ENCODE data around the gene HDGFL1.

DNA sequence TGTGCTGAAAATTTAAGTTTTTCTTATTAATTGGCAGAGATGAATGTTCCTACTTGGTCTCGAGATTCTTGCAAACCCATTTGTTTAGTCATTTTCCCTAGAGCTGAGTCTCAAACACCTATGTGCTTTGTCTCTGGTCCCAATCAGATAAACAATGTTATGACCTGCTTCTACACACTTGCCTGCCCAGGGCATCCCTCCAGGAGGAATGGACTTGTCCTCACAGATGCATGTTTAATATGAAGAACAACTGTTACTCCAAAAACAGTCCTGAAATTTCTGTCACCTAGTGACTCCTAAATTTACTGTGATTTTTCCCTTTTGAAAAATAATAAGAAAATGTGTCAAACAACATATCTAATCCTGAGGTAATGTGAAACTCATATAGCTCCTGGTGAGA lies 43.7 kb downstream of the HDGFL1 start:
- TF ChIP-seq, protein P1, sequence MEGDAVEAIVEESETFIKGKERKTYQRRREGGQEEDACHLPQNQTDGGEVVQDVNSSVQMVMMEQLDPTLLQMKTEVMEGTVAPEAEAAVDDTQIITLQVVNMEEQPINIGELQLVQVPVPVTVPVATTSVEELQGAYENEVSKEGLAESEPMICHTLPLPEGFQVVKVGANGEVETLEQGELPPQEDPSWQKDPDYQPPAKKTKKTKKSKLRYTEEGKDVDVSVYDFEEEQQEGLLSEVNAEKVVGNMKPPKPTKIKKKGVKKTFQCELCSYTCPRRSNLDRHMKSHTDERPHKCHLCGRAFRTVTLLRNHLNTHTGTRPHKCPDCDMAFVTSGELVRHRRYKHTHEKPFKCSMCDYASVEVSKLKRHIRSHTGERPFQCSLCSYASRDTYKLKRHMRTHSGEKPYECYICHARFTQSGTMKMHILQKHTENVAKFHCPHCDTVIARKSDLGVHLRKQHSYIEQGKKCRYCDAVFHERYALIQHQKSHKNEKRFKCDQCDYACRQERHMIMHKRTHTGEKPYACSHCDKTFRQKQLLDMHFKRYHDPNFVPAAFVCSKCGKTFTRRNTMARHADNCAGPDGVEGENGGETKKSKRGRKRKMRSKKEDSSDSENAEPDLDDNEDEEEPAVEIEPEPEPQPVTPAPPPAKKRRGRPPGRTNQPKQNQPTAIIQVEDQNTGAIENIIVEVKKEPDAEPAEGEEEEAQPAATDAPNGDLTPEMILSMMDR (IDR thresholded peaks at IDR 0.05), result no peak
- TF ChIP-seq CREM (CRISPR knock-in tag; IDR thresholded peaks at IDR 0.05) (no peak), ESRRA (CRISPR knock-in tag; IDR thresholded peaks at IDR 0.05; ENCODE audit: borderline replicate concordance) (no peak), FOXK1 (CRISPR knock-in tag; IDR thresholded peaks at IDR 0.05) (no peak), FOXJ3 (CRISPR knock-in tag; IDR thresholded peaks at IDR 0.05; ENCODE audit: borderline replicate concordance) (no peak)
- TF ChIP-seq, protein P2, sequence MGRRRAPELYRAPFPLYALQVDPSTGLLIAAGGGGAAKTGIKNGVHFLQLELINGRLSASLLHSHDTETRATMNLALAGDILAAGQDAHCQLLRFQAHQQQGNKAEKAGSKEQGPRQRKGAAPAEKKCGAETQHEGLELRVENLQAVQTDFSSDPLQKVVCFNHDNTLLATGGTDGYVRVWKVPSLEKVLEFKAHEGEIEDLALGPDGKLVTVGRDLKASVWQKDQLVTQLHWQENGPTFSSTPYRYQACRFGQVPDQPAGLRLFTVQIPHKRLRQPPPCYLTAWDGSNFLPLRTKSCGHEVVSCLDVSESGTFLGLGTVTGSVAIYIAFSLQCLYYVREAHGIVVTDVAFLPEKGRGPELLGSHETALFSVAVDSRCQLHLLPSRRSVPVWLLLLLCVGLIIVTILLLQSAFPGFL (CRISPR knock-in tag; IDR thresholded peaks at IDR 0.05; ENCODE audit: borderline replicate concordance), result no peak
- TF ChIP-seq, protein P3, sequence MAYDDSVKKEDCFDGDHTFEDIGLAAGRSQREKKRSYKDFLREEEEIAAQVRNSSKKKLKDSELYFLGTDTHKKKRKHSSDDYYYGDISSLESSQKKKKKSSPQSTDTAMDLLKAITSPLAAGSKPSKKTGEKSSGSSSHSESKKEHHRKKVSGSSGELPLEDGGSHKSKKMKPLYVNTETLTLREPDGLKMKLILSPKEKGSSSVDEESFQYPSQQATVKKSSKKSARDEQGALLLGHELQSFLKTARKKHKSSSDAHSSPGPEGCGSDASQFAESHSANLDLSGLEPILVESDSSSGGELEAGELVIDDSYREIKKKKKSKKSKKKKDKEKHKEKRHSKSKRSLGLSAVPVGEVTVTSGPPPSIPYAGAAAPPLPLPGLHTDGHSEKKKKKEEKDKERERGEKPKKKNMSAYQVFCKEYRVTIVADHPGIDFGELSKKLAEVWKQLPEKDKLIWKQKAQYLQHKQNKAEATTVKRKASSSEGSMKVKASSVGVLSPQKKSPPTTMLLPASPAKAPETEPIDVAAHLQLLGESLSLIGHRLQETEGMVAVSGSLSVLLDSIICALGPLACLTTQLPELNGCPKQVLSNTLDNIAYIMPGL (CRISPR knock-in tag; IDR thresholded peaks at IDR 0.05), result no peak
- TF ChIP-seq, protein P4, sequence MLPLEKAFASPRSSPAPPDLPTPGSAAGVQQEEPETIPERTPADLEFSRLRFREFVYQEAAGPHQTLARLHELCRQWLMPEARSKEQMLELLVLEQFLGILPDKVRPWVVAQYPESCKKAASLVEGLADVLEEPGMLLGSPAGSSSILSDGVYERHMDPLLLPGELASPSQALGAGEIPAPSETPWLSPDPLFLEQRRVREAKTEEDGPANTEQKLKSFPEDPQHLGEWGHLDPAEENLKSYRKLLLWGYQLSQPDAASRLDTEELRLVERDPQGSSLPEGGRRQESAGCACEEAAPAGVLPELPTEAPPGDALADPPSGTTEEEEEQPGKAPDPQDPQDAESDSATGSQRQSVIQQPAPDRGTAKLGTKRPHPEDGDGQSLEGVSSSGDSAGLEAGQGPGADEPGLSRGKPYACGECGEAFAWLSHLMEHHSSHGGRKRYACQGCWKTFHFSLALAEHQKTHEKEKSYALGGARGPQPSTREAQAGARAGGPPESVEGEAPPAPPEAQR (CRISPR knock-in tag; IDR thresholded peaks at IDR 0.05), result no peak
- TF ChIP-seq, protein P5, sequence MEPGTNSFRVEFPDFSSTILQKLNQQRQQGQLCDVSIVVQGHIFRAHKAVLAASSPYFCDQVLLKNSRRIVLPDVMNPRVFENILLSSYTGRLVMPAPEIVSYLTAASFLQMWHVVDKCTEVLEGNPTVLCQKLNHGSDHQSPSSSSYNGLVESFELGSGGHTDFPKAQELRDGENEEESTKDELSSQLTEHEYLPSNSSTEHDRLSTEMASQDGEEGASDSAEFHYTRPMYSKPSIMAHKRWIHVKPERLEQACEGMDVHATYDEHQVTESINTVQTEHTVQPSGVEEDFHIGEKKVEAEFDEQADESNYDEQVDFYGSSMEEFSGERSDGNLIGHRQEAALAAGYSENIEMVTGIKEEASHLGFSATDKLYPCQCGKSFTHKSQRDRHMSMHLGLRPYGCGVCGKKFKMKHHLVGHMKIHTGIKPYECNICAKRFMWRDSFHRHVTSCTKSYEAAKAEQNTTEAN (CRISPR knock-in tag; IDR thresholded peaks at IDR 0.05), result no peak
- TF ChIP-seq, protein P6, sequence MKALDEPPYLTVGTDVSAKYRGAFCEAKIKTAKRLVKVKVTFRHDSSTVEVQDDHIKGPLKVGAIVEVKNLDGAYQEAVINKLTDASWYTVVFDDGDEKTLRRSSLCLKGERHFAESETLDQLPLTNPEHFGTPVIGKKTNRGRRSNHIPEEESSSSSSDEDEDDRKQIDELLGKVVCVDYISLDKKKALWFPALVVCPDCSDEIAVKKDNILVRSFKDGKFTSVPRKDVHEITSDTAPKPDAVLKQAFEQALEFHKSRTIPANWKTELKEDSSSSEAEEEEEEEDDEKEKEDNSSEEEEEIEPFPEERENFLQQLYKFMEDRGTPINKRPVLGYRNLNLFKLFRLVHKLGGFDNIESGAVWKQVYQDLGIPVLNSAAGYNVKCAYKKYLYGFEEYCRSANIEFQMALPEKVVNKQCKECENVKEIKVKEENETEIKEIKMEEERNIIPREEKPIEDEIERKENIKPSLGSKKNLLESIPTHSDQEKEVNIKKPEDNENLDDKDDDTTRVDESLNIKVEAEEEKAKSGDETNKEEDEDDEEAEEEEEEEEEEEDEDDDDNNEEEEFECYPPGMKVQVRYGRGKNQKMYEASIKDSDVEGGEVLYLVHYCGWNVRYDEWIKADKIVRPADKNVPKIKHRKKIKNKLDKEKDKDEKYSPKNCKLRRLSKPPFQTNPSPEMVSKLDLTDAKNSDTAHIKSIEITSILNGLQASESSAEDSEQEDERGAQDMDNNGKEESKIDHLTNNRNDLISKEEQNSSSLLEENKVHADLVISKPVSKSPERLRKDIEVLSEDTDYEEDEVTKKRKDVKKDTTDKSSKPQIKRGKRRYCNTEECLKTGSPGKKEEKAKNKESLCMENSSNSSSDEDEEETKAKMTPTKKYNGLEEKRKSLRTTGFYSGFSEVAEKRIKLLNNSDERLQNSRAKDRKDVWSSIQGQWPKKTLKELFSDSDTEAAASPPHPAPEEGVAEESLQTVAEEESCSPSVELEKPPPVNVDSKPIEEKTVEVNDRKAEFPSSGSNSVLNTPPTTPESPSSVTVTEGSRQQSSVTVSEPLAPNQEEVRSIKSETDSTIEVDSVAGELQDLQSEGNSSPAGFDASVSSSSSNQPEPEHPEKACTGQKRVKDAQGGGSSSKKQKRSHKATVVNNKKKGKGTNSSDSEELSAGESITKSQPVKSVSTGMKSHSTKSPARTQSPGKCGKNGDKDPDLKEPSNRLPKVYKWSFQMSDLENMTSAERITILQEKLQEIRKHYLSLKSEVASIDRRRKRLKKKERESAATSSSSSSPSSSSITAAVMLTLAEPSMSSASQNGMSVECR (CRISPR knock-in tag; IDR thresholded peaks at IDR 0.05; ENCODE audit: borderline replicate concordance), result no peak
- TF ChIP-seq, protein P7, sequence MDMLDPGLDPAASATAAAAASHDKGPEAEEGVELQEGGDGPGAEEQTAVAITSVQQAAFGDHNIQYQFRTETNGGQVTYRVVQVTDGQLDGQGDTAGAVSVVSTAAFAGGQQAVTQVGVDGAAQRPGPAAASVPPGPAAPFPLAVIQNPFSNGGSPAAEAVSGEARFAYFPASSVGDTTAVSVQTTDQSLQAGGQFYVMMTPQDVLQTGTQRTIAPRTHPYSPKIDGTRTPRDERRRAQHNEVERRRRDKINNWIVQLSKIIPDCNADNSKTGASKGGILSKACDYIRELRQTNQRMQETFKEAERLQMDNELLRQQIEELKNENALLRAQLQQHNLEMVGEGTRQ (CRISPR knock-in tag; IDR thresholded peaks at IDR 0.05), result no peak
